NB4 (cell line): Measurements from ENCODE around the gene ANKS1B.

ENCODE experiments used
- MYC ChIP-seq: IDR thresholded peaks from 2 replicates; pipeline ENCODE4 v1.6.1; 2011; ENCODE audit warnings: low read depth, low read length
- POLR2A ChIP-seq: IDR thresholded peaks from 2 replicates; pipeline ENCODE4 v1.6.1; 2011; ENCODE audit warnings: mild to moderate bottlenecking; ENCODE audit not compliant: insufficient read length; ENCODE audit errors: extremely low read depth

DNA sequence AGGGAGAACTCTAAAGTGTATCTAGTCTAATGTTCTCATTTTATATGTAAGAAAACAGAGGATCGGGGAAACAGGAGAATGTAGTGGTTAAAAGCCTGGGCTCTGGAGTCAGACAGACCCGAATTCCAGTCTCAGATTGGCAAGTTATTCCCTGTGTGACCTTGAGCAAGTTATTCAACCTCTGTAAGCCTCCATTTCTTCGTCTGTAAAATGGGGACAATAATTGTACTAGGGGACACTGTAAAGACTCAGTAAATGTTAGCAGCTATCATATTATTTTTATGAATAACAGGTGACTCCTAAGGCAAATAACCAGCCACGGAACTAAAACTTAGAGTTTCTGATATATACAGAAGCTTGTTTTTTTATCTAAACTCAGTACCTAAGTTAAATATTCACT lies 1187.5 kb downstream of the ANKS1B start:
- no peak for TF ChIP-seq MYC
- no peak for TF ChIP-seq POLR2A
